ENCODE data around the gene YBEY.
A peak's percentile ranks its signal among the peaks of the same experiment; 100 is the strongest.

The YBEY gene

DNA sequence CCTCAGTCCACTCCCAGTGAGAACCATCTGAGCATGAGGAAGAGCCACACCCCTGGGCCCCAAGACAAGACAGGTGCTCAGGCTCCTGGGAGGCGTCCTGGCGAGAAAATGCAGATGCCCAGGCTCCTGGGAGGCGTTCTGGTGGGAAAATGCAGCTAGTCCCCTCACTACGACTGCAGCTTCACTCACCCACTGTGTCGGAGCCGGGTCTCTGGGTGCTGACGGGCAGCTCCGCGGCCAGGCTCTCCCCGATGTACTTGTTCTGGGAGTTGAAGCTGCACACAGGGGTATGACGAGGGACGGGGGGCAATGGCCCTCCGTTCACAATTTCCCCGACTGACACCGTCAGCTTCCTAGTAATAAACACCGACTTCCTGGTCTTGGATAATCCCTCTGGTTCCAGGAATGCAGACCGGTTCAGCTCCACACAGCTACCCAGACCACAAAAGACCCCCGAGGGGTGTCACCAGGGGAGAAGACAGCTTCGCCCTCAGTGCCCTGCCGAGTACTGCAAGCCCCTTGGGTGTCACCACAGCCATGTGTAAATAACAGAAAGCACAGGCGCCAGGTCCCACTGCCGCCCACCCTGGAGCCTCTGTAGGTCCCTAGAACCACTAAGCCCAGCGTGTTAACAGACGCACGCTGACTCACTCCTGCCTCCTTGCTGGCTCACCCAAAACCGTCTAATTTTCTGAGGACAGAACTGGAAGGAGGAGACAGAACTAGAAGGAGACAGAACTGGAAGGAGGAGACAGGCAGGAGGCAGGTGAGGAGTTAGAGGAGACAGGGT is 20.2 kb upstream of the YBEY start:
- no peak for DNase-seq

DNA sequence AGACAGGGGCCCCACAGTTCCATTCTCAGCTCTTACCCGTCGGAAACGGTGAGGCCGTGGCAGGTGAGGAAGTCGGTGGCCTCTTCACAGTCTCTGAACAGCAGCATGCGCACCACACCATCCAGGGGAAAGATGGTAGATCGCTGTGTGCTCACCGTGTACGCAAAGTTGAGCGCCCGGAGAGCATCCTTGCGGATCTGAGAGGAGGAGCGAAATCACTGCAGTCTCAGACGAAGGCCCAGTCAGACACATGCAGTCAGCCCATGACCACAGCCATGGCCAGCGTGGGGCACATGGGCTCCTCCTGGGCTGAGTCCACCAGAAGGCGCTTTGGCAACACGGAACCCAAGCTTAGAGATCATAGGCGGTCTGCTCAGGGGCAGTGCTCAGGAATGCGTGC is 19.2 kb upstream of the YBEY start:
- DNase-seq = no peak

DNA sequence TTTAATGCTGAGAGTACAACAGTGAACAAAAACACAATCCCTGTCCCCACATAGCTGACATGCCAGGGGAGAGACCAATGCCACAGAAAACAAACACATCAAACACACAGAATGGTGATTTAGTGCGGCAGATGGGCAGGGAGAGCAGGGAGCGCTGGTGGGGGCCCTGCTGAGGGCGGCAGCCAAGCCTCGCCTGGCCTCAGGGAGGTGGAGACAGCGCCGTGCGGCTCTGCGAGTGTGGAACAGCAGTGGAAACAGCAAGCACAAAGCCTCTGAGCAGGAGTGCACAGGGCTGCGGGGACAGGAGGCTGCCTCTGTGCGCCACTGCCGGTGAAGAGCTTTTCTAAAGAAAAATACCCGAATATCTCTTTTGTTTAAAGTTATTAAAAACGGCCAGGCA is 17.8 kb upstream of the YBEY start:
- no peak for DNase-seq

GRCh38 chr21:46269466-46269865 is 16.7 kb upstream of the YBEY start:
- DNase-seq = no peak

GRCh38 chr21:46273341-46273740 is 12.8 kb upstream of the YBEY start:
- DNase-seq = no peak

DNA sequence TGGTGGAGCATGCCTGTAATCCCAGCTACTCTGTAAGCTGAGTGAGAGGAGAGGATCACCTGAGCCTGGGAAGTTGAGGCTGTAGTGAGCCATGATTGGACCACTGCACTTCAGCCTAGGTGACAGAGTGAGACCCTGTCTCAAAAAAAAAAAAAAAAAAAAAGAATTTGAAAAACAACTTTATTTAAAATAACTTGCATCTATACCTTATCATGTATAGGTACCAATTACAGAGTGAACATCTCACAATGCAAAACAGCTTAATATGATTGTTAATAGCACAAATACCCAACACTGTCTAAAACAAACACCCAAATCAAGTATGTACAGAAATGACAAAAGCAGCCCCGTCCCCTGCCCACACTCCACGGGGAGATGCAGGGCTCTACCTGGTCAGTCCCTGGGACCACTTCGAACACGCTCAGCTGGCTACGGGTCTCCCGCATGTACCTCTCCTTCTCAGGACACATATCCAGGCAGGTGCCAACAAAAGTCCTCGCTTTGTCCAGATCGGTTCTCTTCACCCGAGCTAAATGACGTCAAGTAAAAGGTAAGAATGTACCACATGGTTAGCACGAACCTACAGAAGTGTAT is 11.2 kb upstream of the YBEY start:
- no peak for DNase-seq

DNA sequence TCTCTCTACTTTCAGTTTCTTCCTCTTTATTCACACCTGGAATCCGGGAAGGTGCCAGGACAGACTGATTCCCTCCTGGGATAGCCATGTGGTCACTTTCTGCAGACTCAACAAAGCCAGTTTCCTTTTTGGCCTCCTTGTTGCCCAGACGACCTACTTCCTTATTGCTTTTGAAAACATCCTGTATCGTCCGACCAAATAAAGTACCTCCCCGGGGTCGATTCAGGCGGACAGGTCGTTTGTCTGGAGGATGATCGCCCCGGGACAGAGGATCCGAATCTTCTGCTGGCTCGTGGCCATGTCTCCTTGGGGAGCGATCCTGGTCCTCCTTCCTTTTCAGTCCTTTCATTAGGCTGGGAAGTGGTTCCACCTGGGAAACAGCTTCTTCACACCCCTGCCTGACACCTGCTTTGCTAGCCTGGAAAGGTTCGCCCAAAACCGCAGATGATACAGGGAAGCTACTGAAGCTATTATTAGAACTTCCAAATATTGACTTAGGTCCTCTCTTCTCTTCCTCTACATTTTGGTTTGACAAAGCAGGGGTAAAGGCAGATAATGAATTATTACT is 2.0 kb upstream of the YBEY start:
- DNase-seq = no peak

DNA sequence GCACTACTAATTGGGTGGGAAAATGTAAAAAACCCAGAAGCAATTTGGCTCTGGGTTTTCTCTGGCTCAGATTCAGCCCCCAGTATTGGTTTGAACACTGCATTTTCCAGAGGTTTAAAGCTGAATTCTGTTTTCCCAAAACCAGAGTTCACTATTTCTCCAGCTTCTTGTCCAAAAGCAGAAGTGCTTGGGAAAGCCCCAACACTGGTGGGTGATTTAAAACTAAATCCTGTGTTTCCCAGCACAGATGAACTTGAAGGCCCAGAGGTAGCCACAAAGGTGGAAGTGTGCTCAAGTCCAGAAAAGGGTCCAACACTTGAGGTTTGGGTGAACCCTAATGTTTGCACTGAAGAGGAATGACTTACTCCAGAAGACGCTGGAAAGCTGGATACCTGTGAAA is 1.4 kb upstream of the YBEY start:
- DNase-seq = no peak

DNA sequence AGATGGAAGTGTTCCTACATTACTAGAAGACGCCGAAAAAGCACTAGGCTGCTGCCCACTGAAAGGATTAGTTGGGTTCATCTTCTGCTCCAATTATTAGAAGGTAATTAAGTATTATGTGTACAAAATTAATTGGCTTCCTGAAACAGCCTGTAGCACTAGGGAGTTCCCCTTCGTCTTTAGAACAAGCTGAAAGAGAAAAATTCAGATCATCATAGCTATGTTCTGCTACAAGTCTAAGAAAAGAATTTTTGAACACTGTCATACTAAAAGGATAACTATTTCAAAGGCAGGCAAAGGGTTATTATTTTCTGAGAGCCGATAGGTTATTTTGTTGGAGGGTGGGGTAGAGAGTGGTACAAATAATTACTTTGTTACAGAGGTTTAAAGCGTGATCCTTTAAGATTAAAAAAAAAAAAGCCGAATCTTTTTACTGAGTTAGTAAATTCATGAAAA is 908 bp upstream of the YBEY start, which contains the start of gene MCM3AP:
Gene MCM3AP (minus strand): TSS at position 406 of the 456 bp plus-strand sequence. CDS start 325 bp downstream, at position 81.
- DNase-seq = no peak

- DNase-seq = no peak
Observed at GRCh38 chr21:46286648-46287002, 483 bp downstream of the YBEY start.

- DNase-seq = no peak
Observed at GRCh38 chr21:46287541-46287940, 1.4 kb downstream of the YBEY start.

- no peak for DNase-seq
Observed at GRCh38 chr21:46289655-46290179, 3.6 kb downstream of the YBEY start.

GRCh38 chr21:46291561-46291960 is 5.4 kb downstream of the YBEY start:
- no peak for DNase-seq

- no peak for DNase-seq
Observed at GRCh38 chr21:46294647-46295176, 8.6 kb downstream of the YBEY start.

GRCh38 chr21:46295177-46295770 is 9.1 kb downstream of the YBEY start:
- DNase-seq = no peak

GRCh38 chr21:46295996-46296752 is 10.0 kb downstream of the YBEY start:
- peak; percentile 49 for DNase-seq

- no peak for DNase-seq
Observed at GRCh38 chr21:46297338-46298271, 11.5 kb downstream of the YBEY start.

DNA sequence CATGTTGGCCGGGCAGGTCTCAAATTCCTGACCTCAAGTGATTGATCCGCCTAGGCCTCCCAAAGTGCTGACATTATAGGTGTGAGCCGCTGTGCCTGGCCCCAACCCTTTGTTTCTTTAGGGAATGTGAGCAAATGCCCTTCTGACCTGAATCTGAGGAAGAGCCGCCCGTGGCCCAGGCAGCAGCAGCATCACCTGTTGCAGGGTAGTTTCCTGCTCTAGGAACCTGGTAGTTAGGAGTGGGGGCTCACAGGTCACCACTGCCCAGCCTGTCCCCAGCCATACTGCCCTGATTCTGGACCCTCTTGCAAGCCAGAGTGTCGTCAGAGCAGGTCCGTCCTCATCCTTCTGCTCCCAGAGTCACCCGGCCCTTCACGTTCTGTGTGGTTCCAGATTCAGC is 13.0 kb downstream of the YBEY start:
- DNase-seq = no peak

DNA sequence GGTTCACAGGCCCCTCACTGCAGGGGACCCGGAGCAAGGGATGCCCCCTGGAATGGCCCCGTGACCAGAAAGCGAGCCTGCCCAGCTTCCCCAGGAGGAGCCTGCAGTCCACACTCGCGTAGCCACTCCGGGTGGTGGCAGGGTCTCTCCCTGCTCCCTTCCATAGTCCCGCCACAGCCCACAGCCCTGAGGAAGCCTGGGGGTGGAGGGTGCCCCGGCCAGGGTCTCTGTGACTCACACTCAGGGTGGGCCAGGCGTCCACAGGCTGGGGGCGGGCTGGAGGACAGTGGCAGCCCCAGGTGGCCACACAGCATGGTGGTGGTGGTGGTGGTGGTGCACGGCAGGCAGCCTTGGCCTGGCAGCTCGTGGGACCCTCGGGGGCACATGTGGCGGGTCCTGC is 15.6 kb downstream of the YBEY start:
- DNase-seq = no peak

- DNase-seq = no peak
Observed at GRCh38 chr21:46304437-46304836, 18.3 kb downstream of the YBEY start.

GRCh38 chr21:46304955-46305354 is 18.8 kb downstream of the YBEY start:
- DNase-seq = peak; percentile 17
